ENCODE data around the gene ABCA8. TPM values are rescaled to one million over a fixed set of nuclear protein-coding genes. Genes with fewer than 3 reads are reported as not detected.

Gene ABCA8
- total and polyA plus RNA-seq, 2 of the 8 experiments (the other 6 are each of a cell fraction or from before 2014, with no cell fraction given): not detected

- Histone ChIP-seq H3K23me2 (ENCODE audit: low read depth, low read length) (no peaks in the 10 kb centered on the region), H3K27ac (ENCODE audit: low read depth, low read length) (no peak overlapping the region), H3K36me3 (ENCODE audit: control insufficient read depth in 2 of 4, insufficient read depth in 4 of 4, low read length in 3 of 4) (no peaks in the 10 kb centered on the region), H4K20me1 (replicated peaks in 1 of 2; ENCODE audit: control insufficient read depth in 1 of 2, insufficient read depth in 2 of 2, low read length in 2 of 2) (no peaks in the 10 kb centered on the region), H3K4me2 (ENCODE audit: insufficient read depth in 1 of 2, low read depth in 2 of 2, low read length in 2 of 2) (no peak overlapping the region), H2BK12ac (ENCODE audit: low read depth, low read length) (no peak overlapping the region), H3K23ac (ENCODE audit: insufficient read length) (no peak overlapping the region), H3K4ac (replicated peaks; ENCODE audit: insufficient read length, low read depth, low read length) (no peak overlapping the region), H2BK15ac (ENCODE audit: low read length) (no peak overlapping the region), H3K27me3 (replicated peaks in 1 of 4; ENCODE audit: control insufficient read depth in 3 of 4, extremely low read depth in 1 of 4, insufficient read depth in 3 of 4, low read length in 3 of 4) (no peaks in the 10 kb centered on the region), H3K79me2 (ENCODE audit: control insufficient read depth in 1 of 2, insufficient read depth in 2 of 2, low read length in 2 of 2) (no peaks in the 10 kb centered on the region), H4K91ac (replicated peaks; ENCODE audit: insufficient read length, low read length) (no peak overlapping the region), H3K4me1 (replicated peaks in 1 of 4; ENCODE audit: control insufficient read depth in 3 of 4, insufficient read depth in 4 of 4, low read length in 3 of 4) (no peaks in the 10 kb centered on the region), H2BK20ac (ENCODE audit: low read length) (no peak overlapping the region), H2AK5ac (ENCODE audit: low read depth, low read length) (no peak overlapping the region), H2BK5ac (ENCODE audit: low read depth, low read length) (no peak overlapping the region), H3K79me1 (ENCODE audit: low read depth, low read length) (no peaks in the 10 kb centered on the region), H3K56ac (replicated peaks; ENCODE audit: insufficient read length, low read depth, low read length) (no peak overlapping the region), H2BK120ac (replicated peaks; ENCODE audit: low read depth, low read length) (no peak overlapping the region), H2AFZ (ENCODE audit: low read length) (0 out of 2 replicates have a peak overlapping the region, but pooled peaks have one; percentile 43), H3K14ac (ENCODE audit: insufficient read length) (no peak overlapping the region), H3K18ac (ENCODE audit: extremely low read depth, low read length) (no peak overlapping the region), H3K9ac (replicated peaks in 1 of 4; ENCODE audit: extremely low read depth in 1 of 4, low read depth in 3 of 4, low read length in 3 of 4) (no peak overlapping the region), H3K9me3 (ENCODE audit: insufficient read depth in 2 of 2, low read depth in 1 of 2, low read length in 1 of 2) (no peaks in the 10 kb centered on the region), H4K5ac (ENCODE audit: insufficient read length, low read depth, low read length) (no peak overlapping the region), H4K8ac (ENCODE audit: extremely low read depth, insufficient read depth, low read length) (no peak overlapping the region), H3K4me3 (ENCODE audit: extremely low read depth in 1 of 4, insufficient read depth in 2 of 4, low read depth in 3 of 4, low read length in 4 of 4) (no peak overlapping the region)
- ChIA-PET POLR2A (ENCODE audit: partially characterized antibody) (no interaction called here), CTCF (ENCODE audit: partially characterized antibody) (interaction anchor here (0.5 to 1.1 kb wide), 2 partner anchors 16 to 570 kb away, joined by 3 to 4 read pairs; no protein-coding TSS in a partner anchor)
- TF ChIP-seq SAP30 (IDR thresholded peaks at IDR 0.05; ENCODE audit: insufficient read depth, insufficient replicate concordance, low read length) (no peak), ATF2 (IDR thresholded peaks at IDR 0.05; ENCODE audit: low read length) (no peak), YY1 (IDR thresholded peaks at IDR 0.05; ENCODE audit: low read depth, low read length) (no peak), SRF (IDR thresholded peaks at IDR 0.05; ENCODE audit: low read depth, low read length) (no peak), EZH2 (IDR thresholded peaks at IDR 0.05; ENCODE audit: low read depth, low read length, severe bottlenecking) (no peak)
- DNase-seq (ENCODE audit: low read depth in 1 of 2, low spot score in 2 of 2) (no peak), FAIRE-seq (no peak)
- 92% methylated on average over 4 of the region's 4 CpGs; no CpG with 5 or more reads in 1 of the 2 experiments for WGBS, 2 experiments (ENCODE audit: extremely low coverage in 1 of 2, insufficient coverage in 1 of 2, insufficient read length in 1 of 2, insufficient replicate concordance in 2 of 2, low coverage in 1 of 2, low lambda C conversion rate in 2 of 2, missing lambda C conversion rate in 1 of 2)
Measured at GRCh38 chr17:68853439-68853838, 101.8 kb downstream of the ABCA8 start.
